ENCODE measurements around the gene MT1E.
A peak's percentile ranks its signal among the peaks of the same experiment; 100 is the strongest.
"Not testable (repeated sequence)": the region's sequence is repeated elsewhere in the genome, so short reads cannot be mapped to it uniquely, and the experiment has no call there.

The MT1E gene

GRCh38 chr16:56625140-56625942 lies at the start of gene MT1E:
TSS of gene MT1E (plus strand) at chr16:56625781. CDS start at chr16:56625852, 71 bp downstream.
- peak; percentile 59 for DNase-seq (ENCODE audit: low spot score)

- DNase-seq (ENCODE audit: low spot score) = peak; percentile 47
Measured at GRCh38 chr16:56576585-56577299, 48.8 kb upstream of the MT1E start.

GRCh38 chr16:56577300-56577625 lies 48.3 kb upstream of the MT1E start:
- DNase-seq (ENCODE audit: low spot score) = no peak

GRCh38 chr16:56580391-56581048 lies 45.1 kb upstream of the MT1E start:
- DNase-seq (ENCODE audit: low spot score) = no peak

- DNase-seq (ENCODE audit: low spot score) = not testable (repeated sequence)
Measured at GRCh38 chr16:56582911-56583310, 42.7 kb upstream of the MT1E start.

GRCh38 chr16:56583351-56584168 lies 42.0 kb upstream of the MT1E start:
- no peak for DNase-seq (ENCODE audit: low spot score)

GRCh38 chr16:56584276-56584675 lies 41.3 kb upstream of the MT1E start:
- no peak for DNase-seq (ENCODE audit: low spot score)

GRCh38 chr16:56588781-56589140 lies 36.8 kb upstream of the MT1E start:
- DNase-seq (ENCODE audit: low spot score) = no peak

GRCh38 chr16:56589141-56590039 lies 36.2 kb upstream of the MT1E start, which contains the start of gene MT3:
TSS of gene MT3 (plus strand) at chr16:56589528. CDS start at chr16:56589591, 63 bp downstream.
- DNase-seq (ENCODE audit: low spot score) = no peak

GRCh38 chr16:56591377-56592060 lies 34.1 kb upstream of the MT1E start:
- no peak for DNase-seq (ENCODE audit: low spot score)

GRCh38 chr16:56593573-56594291 lies 31.8 kb upstream of the MT1E start:
- DNase-seq (ENCODE audit: low spot score) = no peak

- DNase-seq (ENCODE audit: low spot score) = no peak
Measured at GRCh38 chr16:56594292-56594619, 31.3 kb upstream of the MT1E start.

GRCh38 chr16:56600398-56600999 lies 25.1 kb upstream of the MT1E start:
- no peak for DNase-seq (ENCODE audit: low spot score)

- no peak for DNase-seq (ENCODE audit: low spot score)
Measured at GRCh38 chr16:56601325-56601724, 24.3 kb upstream of the MT1E start.

GRCh38 chr16:56603589-56603988 lies 22.0 kb upstream of the MT1E start:
- DNase-seq (ENCODE audit: low spot score) = peak; percentile 45

GRCh38 chr16:56604966-56605365 lies 20.6 kb upstream of the MT1E start:
- DNase-seq (ENCODE audit: low spot score) = no peak

GRCh38 chr16:56605475-56605874 lies 20.1 kb upstream of the MT1E start:
- no peak for DNase-seq (ENCODE audit: low spot score)

GRCh38 chr16:56606071-56606475 lies 19.5 kb upstream of the MT1E start:
- DNase-seq (ENCODE audit: low spot score) = no peak

- DNase-seq (ENCODE audit: low spot score) = no peak
Measured at GRCh38 chr16:56606476-56607108, 19.0 kb upstream of the MT1E start.

Data from HuH-7.5 (cell line).